K562 (cell line): Measurements from ENCODE around the gene KBTBD4. TPM values are rescaled to one million over a fixed set of nuclear protein-coding genes. Genes with fewer than 3 reads are reported as not detected.

Source experiments
- ADNP ChIP-seq: fragments of 200-800 bp; sonication (Bioruptor generic); IDR thresholded peaks from 2 replicates; pipeline ENCODE4 v1.6.1; 2016; ENCODE audit warnings: missing genetic modification characterization, missing compliant biosample characterization
- GTF2F1 ChIP-seq: IDR thresholded peaks from 2 replicates; pipeline ENCODE4 v1.6.1; 2011; ENCODE audit warnings: low read depth, low read length, improper control_type of control experiment
- KLF1 ChIP-seq: fragments of 450-650 bp; IDR thresholded peaks from 2 replicates; pipeline ENCODE4 v1.6.1; 2016; ENCODE audit warnings: missing genetic modification characterization, missing compliant biosample characterization
- MAFG ChIP-seq: fragments of 450-650 bp; conservative IDR thresholded peaks from 2 replicates; pipeline ENCODE4 v1.6.1; 2016; ENCODE audit warnings: missing genetic modification characterization, missing compliant biosample characterization
- NEUROD1 ChIP-seq: fragments of 150-350 bp; IDR thresholded peaks from 2 replicates; pipeline ENCODE4 v1.6.1; 2014; ENCODE audit warnings: borderline replicate concordance, low read length, low read depth; ENCODE audit not compliant: partially characterized antibody
- PHF20 ChIP-seq: fragments of 450-650 bp; IDR thresholded peaks from 2 replicates; pipeline ENCODE4 v1.6.1; 2018; ENCODE audit not compliant: partially characterized antibody
- SMAD2 ChIP-seq: fragments of 150-350 bp; IDR thresholded peaks from 2 replicates; pipeline ENCODE4 v1.6.1; 2014; ENCODE audit warnings: low read depth, mild to moderate bottlenecking, low read length
- SMARCA4 ChIP-seq: fragments of 450-650 bp; IDR thresholded peaks from 2 replicates; pipeline ENCODE4 v1.6.1; 2016
- SUPT5H ChIP-seq: fragments of 450-650 bp; IDR thresholded peaks from 2 replicates; pipeline ENCODE4 v1.6.1; 2016
- TAF1 ChIP-seq: IDR thresholded peaks from 2 replicates; pipeline ENCODE4 v1.6.1; 2011; ENCODE audit warnings: mild to moderate bottlenecking, low read length, moderate library complexity; ENCODE audit not compliant: insufficient read depth, control insufficient read depth, severe bottlenecking; ENCODE audit errors: extremely low read depth
- TAL1 ChIP-seq: fragments of 450-650 bp; IDR thresholded peaks from 2 replicates; pipeline ENCODE4 v1.6.1; 2016; ENCODE audit warnings: mild to moderate bottlenecking
- TFAP4 ChIP-seq: sonication (generic); formaldehyde crosslinking; IDR thresholded peaks from 2 replicates; pipeline ENCODE4 v1.8.0; 2022; ENCODE audit warnings: missing genetic modification reagents, mild to moderate bottlenecking, moderate library complexity, borderline replicate concordance
- TSC22D4 ChIP-seq: fragments of 450-650 bp; IDR thresholded peaks from 2 replicates; pipeline ENCODE4 v1.6.1; 2016; ENCODE audit warnings: missing genetic modification characterization, missing biosample characterization, control low read depth
- XRCC5 ChIP-seq: fragments of 200-400 bp; formaldehyde crosslinking; IDR thresholded peaks from 2 replicates; pipeline ENCODE4 v1.6.1; 2017; ENCODE audit warnings: low read depth, mild to moderate bottlenecking, low read length
- ZNF143 ChIP-seq: sonication (generic); formaldehyde crosslinking; IDR thresholded peaks from 2 replicates; pipeline ENCODE4 v1.9.0; 2022; ENCODE audit warnings: mild to moderate bottlenecking, missing genetic modification reagents
- ZNF318 ChIP-seq, 2 experiments: fragments of 450-650 bp; IDR thresholded peaks; 2 replicates each; pipeline ENCODE4 v1.6.1; 2016; ENCODE audit warnings: mild to moderate bottlenecking in 2 of 2, borderline replicate concordance in 1 of 2, low read depth in 1 of 2, moderate library complexity in 1 of 2
- ZNF668 ChIP-seq: fragments of 250-450 bp; sonication (Bioruptor Pico); IDR thresholded peaks from 2 replicates; pipeline ENCODE4 v1.8.0; 2022; ENCODE audit warnings: mild to moderate bottlenecking, inconsistent platforms
- polyA plus RNA-seq, 8 experiments: library from polyadenylated mRNA; depleted of rRNA in 4 of 8; stranded (reverse) in 5 of 8; unstranded in 3 of 8; fragments of >200 nt; fragmentation: Nextera tagmentation in 2 of 8; fragmentation: Illumina TruSeq in 1 of 8; extraction: Ambion mirVana in 2 of 8; extraction: Trizol in 1 of 8; gene quantifications; 2 replicates each; pipeline versions ENCODE4 v1.2.1 to v1.2.3, GENCODE V29; 2011 to 2014; ENCODE audit warnings: inconsistent platforms in 1 of 8, missing spikeins in 1 of 8
- total RNA-seq, 7 experiments: library from RNA; depleted of rRNA in 6 of 7; stranded (reverse); fragments of >200 nt in 6 of 7; fragmentation: Illumina TruSeq in 2 of 7; extraction: Trizol in 2 of 7; gene quantifications; 2 replicates each; pipeline versions ENCODE4 v1.2.1 to v1.2.3, GENCODE V29; 2011 to 2021; ENCODE audit warnings: low replicate concordance in 1 of 7
- TF ChIP-seq, protein P1 (sequence below): fragments of 450-650 bp; IDR thresholded peaks from 2 replicates; pipeline ENCODE4 v1.6.1; 2017; ENCODE audit warnings: antibody characterized with exemption

The KBTBD4 gene
- total and polyA plus RNA-seq, 9 of the 15 experiments (the other 6 are each of a cell fraction or from before 2014, with no cell fraction given), result 7.0 to 33.9 (median 13.3) TPM

- TF ChIP-seq ZNF668 (CRISPR knock-in tag), result no peak
- TF ChIP-seq TSC22D4 (tag), result no peak
- TF ChIP-seq TAF1, result peak; percentile 88
- no peak for TF ChIP-seq GTF2F1
- TF ChIP-seq ZNF143 (CRISPR knock-in tag), result peak; percentile 56; the same call in 1 of the 2 replicates
- TF ChIP-seq, protein P1, sequence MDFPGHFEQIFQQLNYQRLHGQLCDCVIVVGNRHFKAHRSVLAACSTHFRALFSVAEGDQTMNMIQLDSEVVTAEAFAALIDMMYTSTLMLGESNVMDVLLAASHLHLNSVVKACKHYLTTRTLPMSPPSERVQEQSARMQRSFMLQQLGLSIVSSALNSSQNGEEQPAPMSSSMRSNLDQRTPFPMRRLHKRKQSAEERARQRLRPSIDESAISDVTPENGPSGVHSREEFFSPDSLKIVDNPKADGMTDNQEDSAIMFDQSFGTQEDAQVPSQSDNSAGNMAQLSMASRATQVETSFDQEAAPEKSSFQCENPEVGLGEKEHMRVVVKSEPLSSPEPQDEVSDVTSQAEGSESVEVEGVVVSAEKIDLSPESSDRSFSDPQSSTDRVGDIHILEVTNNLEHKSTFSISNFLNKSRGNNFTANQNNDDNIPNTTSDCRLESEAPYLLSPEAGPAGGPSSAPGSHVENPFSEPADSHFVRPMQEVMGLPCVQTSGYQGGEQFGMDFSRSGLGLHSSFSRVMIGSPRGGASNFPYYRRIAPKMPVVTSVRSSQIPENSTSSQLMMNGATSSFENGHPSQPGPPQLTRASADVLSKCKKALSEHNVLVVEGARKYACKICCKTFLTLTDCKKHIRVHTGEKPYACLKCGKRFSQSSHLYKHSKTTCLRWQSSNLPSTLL, result peak; percentile 82
- TF ChIP-seq XRCC5, result no peak
- TF ChIP-seq TFAP4 (CRISPR knock-in tag), result peak; percentile 94
- peak; percentile 77 for TF ChIP-seq SUPT5H
- peak; percentile 50 for TF ChIP-seq PHF20
- no peak for TF ChIP-seq SMAD2
- no peak for TF ChIP-seq TAL1
- no peak for TF ChIP-seq ADNP (tag)
- TF ChIP-seq ZNF318 (IDR thresholded peaks at IDR 0.05; ENCODE audit: borderline replicate concordance in 1 of 2, low read depth in 1 of 2), result no peak
- no peak for TF ChIP-seq MAFG (tag)
- TF ChIP-seq SMARCA4, result no peak
- TF ChIP-seq KLF1, result no peak; the same call in 1 of the 2 replicates
- TF ChIP-seq NEUROD1, result peak; percentile 48
Observed at GRCh38 chr11:47565340-47566148, 13.2 kb downstream of the KBTBD4 start, which contains the start of gene PTPMT1 (continued).
